ENCODE results near the gene MAPKAPK2.

GRCh38 chr1:206719169-206719839 is 34.6 kb downstream of the MAPKAPK2 start:
- no peak for TF ChIP-seq CTCF (IDR thresholded peaks at IDR 0.05)
- TF ChIP-seq POLR2AphosphoS5 (IDR thresholded peaks at IDR 0.05) = no peak
- no peak for TF ChIP-seq POLR2A (IDR thresholded peaks at IDR 0.05)
- no peak for TF ChIP-seq EP300 (IDR thresholded peaks at IDR 0.05)
